IPS DF 6.9 (cell line): Measurements from ENCODE around the gene STRN4.

Experiments used
- DNase-seq: peaks from one replicate; pipeline ENCODE4 v3.0.0-alpha.2; 2013; ENCODE audit warnings: low read depth, low spot score
- H3K27ac ChIP-seq: one replicate; pipeline ENCODE4 v1.5.1; 2013; ENCODE audit warnings: low read length, control low read depth
- H3K27me3 ChIP-seq: 2 replicates; pipeline ENCODE4 v1.6.1; 2013; ENCODE audit warnings: mild to moderate bottlenecking, low read length; ENCODE audit not compliant: control insufficient read depth, insufficient read depth
- H3K36me3 ChIP-seq: 2 replicates; pipeline ENCODE4 v1.6.1; 2013; ENCODE audit warnings: low read length; ENCODE audit not compliant: control insufficient read depth, insufficient read depth
- H3K4me1 ChIP-seq: 2 replicates; pipeline ENCODE4 v1.6.1; 2013; ENCODE audit warnings: low read length; ENCODE audit not compliant: control insufficient read depth, insufficient read depth
- H3K4me3 ChIP-seq: 2 replicates; pipeline ENCODE4 v1.5.1; 2013; ENCODE audit warnings: mild to moderate bottlenecking, low read length
- H3K9me3 ChIP-seq: 2 replicates; pipeline ENCODE4 v1.6.1; 2013; ENCODE audit warnings: low read length, inconsistent platforms; ENCODE audit not compliant: control insufficient read depth, insufficient read depth
- WGBS: extraction: QIAGEN DNeasy Blood & Tissue Kit; methylation state at CpG from one replicate; pipeline ENCODE4 v1.1.7; 2013; ENCODE audit warnings: mixed read lengths, missing lambda C conversion rate; ENCODE audit not compliant: insufficient read length, insufficient coverage; 5-methylcytosine and 5-hydroxymethylcytosine counted together

Gene STRN4

DNA sequence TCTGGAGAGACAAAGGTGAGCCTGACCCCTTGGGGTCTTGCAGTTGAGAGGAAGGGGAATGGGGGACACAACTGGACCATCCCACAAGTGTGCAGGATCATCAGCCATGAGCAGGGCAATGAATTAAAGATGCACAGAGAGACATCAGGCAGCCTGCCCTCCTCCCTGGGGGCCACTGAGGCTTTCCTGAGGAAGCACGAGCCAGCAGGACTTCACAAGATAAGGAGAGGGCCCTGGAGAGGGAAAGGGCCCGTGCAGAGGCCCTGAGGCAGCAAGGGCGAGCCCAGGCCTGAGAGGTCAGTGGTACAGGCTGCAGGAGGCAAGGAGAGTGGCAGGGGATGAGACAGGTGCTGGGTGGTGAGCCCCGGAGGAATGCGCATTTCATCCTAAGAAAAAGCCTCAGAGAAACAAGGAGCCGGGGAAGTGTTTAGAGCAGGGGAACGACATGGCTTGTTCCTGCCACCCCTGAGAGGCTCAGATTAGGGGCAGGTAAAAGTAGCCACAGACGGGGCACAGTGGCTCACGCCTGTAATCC lies 20.3 kb downstream of the STRN4 start:
- H3K27me3 ChIP-seq: no peaks in the 10 kb centered on the region
- H3K36me3 ChIP-seq: peaks cover 81% of the 10 kb centered on the region
- no peak overlapping the region for H3K4me3 ChIP-seq
- no peaks in the 10 kb centered on the region for H3K9me3 ChIP-seq
- DNase-seq: no peak
- H3K4me1 ChIP-seq: no peaks in the 10 kb centered on the region
- no CpG with 5 or more reads among the region's 9 CpGs for WGBS
- H3K27ac ChIP-seq: no peak overlapping the region

DNA sequence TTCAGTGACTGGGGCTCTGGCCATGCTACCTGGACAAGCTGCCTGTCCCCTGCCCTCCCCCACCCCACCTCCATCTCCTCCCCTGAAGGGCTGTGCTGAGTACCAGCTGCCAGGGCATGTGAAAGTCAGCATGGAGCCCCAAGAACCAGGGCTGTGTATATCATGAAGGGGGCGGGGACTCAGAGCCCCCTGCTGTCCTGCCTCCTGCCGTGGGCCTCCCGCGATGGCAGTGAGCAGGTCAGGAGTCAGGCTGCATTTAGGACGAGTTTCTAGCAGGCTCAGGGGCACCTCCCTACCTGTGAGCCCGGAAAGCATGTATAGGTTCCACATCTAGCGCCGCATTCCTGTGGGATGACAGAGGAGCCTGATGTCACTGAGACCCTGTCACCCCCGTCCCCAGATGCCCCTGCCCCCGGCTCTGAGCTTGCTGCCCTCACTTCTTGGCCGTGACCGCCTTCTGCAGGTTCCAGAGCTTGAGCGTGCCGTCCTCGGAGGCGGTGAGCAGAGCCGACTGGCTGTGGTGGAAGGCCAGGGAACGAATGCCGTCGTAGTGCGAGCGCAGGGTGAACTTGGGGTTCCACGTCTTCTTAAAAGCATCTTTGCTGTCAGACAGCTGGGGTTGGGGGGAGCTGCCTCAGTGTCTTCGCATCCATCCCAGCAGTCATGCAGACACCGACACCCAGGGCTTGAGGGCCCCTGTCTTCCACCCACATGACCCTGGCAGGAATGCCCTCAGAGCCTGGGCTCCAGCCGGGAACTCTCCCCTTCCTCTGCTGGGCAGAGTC lies 21.0 kb downstream of the STRN4 start:
- H3K4me1 ChIP-seq: no peaks in the 10 kb centered on the region

DNA sequence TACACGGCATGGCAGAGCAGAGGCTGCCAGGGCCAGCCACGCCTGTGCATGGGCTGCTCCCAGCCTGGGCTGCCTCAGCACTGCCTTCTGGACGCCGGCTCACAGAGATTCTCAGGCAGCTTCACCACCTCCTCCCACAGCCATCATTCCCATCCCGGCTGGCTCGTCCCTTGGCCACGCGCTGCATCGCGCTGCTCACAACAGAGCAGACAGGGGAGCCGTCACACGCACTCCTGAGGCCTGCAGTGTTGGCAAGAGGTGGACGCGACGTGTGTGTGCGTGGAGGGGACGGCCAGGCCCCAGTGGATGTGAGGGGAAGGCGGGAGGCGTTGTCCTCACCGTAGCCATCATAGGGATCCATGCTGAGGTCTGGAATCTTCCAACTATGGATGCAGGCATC lies 21.8 kb downstream of the STRN4 start:
- no CpG with 5 or more reads among the region's 20 CpGs for WGBS
- Histone ChIP-seq H3K9me3 (no peaks in the 10 kb centered on the region), H3K4me1 (no peaks in the 10 kb centered on the region), H3K27me3 (no peaks in the 10 kb centered on the region), H3K27ac (no peak overlapping the region), H3K4me3 (no peak overlapping the region), H3K36me3 (peaks cover 79% of the 10 kb centered on the region)
- no peak for DNase-seq

More for the DNA sequence above, 21.0 kb downstream of the STRN4 start:
- no peak for DNase-seq
- Histone ChIP-seq H3K27ac (no peak overlapping the region), H3K9me3 (no peaks in the 10 kb centered on the region), H3K36me3 (peaks cover 82% of the 10 kb centered on the region), H3K27me3 (no peaks in the 10 kb centered on the region), H3K4me3 (no peak overlapping the region)
- WGBS: no CpG with 5 or more reads among the region's 26 CpGs

DNA sequence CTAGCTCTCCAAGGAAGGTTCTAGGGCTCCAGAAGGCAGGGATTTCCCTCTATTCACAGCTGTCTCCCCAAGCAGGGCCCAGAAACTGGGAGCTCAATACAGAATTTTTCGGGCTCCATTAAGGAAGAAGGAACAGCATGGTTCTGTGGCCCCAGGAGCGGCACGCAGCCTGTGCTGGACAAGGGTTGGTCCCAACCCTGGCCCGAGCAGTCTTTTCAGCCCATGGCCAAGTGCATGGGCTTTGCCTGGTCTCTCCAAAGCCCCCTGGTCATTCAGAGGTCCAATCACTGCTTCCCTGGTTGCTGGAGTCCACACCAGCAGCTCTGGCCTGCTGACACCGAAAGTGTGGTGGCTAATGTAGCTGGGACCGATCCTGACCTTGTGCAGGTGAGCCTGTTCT lies 22.8 kb downstream of the STRN4 start:
- Histone ChIP-seq H3K27ac (no peak overlapping the region), H3K36me3 (peaks cover 72% of the 10 kb centered on the region), H3K27me3 (no peaks in the 10 kb centered on the region), H3K4me3 (no peak overlapping the region), H3K9me3 (no peaks in the 10 kb centered on the region), H3K4me1 (no peaks in the 10 kb centered on the region)
- no peak for DNase-seq
- no CpG with 5 or more reads among the region's 6 CpGs for WGBS

DNA sequence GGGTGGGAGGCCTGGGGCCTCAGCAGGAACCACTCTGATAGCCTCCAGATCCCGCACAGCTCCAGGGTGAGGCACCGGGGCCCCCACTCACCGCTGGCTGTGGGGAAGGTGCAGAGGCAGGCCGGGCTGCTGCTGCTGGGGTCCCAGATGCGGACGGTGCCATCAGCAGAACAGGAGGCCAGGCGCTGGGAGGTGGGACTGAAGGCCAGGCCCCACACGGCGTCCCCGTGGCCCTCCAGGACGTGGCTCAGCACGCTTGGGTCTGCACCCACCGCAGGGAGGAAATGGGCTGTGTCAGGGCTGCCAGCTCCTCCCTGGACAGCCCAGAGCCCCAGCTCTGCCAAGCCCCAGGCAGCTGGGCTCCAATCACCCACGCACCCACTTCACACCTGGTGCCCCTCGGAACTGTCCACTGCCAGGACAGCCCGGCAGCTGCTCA lies 23.2 kb downstream of the STRN4 start:
- Histone ChIP-seq H3K4me3 (no peak overlapping the region), H3K9me3 (no peaks in the 10 kb centered on the region), H3K27me3 (no peaks in the 10 kb centered on the region), H3K36me3 (peaks cover 68% of the 10 kb centered on the region), H3K4me1 (no peaks in the 10 kb centered on the region), H3K27ac (no peak overlapping the region)
- no CpG with 5 or more reads among the region's 16 CpGs for WGBS
- DNase-seq: no peak

DNA sequence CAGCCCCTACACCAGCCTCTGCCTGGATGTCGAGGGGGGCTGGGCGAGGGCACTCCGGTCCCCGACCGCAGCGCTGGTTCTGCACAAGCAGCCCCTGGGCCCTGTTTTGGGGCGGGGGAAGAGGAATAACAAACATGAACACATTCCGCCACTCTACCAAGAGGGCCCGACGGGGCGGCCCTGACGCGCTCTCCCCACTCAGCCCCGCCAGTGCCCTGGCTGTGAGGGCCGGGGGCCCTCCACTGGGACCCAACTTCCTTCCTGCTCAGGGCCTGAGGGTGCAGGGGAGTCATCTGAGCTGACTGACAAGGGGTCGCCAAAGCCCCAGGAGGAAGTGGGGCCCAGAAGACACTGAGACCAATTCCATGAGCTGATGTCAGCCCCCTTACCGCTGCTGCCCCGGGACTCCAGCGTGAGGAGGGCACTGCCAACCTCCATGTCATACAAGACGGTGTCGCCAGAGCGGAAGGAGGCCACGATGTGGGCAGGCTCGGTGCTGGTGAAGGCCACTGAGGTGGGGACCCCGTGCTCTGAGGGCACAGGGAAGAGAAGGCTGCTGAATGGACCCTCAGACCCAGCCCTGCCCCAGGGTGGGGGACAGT lies 23.7 kb downstream of the STRN4 start:
- no peak overlapping the region for H3K4me3 ChIP-seq
- no peaks in the 10 kb centered on the region for H3K4me1 ChIP-seq
- H3K27me3 ChIP-seq: no peaks in the 10 kb centered on the region
- no peak overlapping the region for H3K27ac ChIP-seq
- H3K9me3 ChIP-seq: no peaks in the 10 kb centered on the region
- peaks cover 63% of the 10 kb centered on the region for H3K36me3 ChIP-seq
- DNase-seq: no peak
- WGBS: no CpG with 5 or more reads among the region's 25 CpGs

DNA sequence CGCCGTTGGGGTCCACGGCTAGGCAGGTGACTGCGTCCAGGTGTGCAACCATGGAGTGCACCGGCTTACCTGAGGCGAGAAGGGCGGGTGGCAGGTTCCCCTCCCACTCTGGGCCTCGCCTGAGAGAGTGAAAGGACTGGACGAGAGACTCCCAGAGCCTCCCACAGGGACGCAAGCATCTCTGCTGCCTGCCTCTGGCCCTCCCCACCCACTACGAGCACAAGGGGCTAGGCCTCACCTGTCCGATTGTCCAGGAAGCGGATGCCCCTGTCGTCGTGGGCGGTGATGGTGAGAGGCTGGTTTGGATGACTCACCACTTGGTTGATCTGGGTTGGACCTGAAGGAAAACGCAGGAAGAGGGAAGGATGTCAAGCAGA lies 24.3 kb downstream of the STRN4 start:
- DNase-seq: no peak
- Histone ChIP-seq H3K27me3 (no peaks in the 10 kb centered on the region), H3K36me3 (peaks cover 57% of the 10 kb centered on the region), H3K4me1 (no peaks in the 10 kb centered on the region), H3K4me3 (no peak overlapping the region), H3K27ac (no peak overlapping the region), H3K9me3 (no peaks in the 10 kb centered on the region)
- no CpG with 5 or more reads among the region's 17 CpGs for WGBS

DNA sequence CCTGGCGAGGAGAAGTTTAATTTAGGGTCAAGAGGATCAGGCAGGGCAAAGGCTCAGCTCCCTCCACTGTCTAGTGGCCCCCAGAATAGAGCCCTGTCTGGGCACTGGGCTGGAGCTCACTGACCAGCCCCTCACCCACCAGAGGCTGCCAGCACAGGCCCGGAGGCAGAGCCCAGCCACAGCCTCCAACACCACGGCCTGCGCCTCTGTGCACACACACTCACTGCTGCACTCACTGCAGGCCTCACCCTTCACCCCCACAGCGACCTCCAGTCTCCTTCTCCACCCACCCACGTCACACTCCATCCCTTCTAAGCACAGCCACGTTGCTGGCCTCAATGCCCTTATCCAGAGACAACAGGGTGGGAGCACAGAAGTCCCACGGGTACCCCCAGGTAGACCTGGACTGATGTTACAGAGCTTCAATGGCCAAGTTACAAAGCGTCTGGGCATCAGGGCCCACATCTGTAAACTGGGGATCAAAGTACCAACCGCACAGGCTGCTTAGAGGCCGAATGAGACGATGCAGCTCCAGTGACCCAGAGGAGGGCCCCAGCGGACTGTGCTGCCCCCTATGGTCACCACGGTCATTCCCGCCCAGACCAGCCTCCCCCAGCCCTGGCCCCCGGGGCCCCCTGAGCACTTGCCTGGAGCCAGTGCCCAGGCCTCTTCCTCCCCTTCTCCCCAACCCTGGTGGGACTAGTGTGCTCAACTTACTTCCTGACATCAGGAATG lies 24.8 kb downstream of the STRN4 start:
- no peaks in the 10 kb centered on the region for H3K9me3 ChIP-seq
- H3K27ac ChIP-seq: no peak overlapping the region
- H3K27me3 ChIP-seq: no peaks in the 10 kb centered on the region
- no peak overlapping the region for H3K4me3 ChIP-seq
- no peak for DNase-seq
- no CpG with 5 or more reads among the region's 16 CpGs for WGBS
- no peaks in the 10 kb centered on the region for H3K4me1 ChIP-seq
- H3K36me3 ChIP-seq: peaks cover 52% of the 10 kb centered on the region

DNA sequence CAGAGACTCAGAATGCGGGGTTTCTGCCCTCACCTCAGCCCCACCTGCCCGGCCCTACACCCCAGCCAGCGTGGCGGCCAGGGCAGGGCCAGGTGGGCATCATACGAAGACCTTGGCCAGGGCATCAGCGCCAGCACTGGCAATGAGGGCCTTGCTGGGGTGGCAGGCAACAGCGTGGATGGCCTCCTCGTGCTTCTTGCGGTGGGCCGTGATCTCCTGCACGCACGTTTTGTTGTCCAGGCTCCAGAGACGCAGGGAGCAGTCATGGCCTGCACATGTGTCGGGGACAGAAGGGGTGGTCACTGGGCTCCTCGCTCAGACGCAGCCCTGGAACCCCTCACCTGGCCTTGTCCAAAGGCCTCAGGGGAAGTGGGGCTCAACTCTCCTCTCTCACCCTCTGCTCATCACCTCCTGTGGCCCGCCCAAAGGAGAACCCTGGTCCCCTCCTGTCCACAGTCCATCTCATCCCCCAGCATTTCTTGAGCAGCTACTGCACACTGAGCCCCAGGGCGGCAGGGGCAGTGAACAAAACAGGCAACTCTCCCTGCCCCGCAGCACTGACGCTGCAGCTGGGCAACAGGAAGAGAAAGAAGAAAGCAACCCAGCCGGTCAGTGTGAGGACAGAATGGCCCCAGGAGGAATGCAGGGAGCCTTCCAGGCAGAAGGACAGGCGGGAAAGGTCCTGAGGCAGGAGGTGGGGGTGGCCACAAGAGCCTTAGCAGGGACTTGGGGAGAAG lies 25.6 kb downstream of the STRN4 start:
- H3K27me3 ChIP-seq: no peaks in the 10 kb centered on the region
- no CpG with 5 or more reads among the region's 22 CpGs for WGBS
- no peaks in the 10 kb centered on the region for H3K9me3 ChIP-seq
- H3K36me3 ChIP-seq: peaks cover 47% of the 10 kb centered on the region
- no peaks in the 10 kb centered on the region for H3K4me1 ChIP-seq
- no peak for DNase-seq
- H3K4me3 ChIP-seq: no peak overlapping the region
- no peak overlapping the region for H3K27ac ChIP-seq
